ENCODE results near the gene CC2D2A. TPM values are rescaled to one million over a fixed set of nuclear protein-coding genes. Genes with fewer than 3 reads are reported as not detected.
"Not testable (repeated sequence)": the region's sequence is repeated elsewhere in the genome, so short reads cannot be mapped to it uniquely, and the experiment has no call there.

Gene CC2D2A
- total RNA-seq, 1 donor from 2014 or later, result 15.5 TPM

- Histone ChIP-seq H3K27ac (no peak overlapping the region), H3K4me1 (no peaks in the 10 kb centered on the region), H3K27me3 (no peaks in the 10 kb centered on the region), H3K9me3 (no peaks in the 10 kb centered on the region), H3K36me3 (peaks cover 17% of the 10 kb centered on the region), H3K4me3 (no peak overlapping the region)
- DNase-seq (no peak), ATAC-seq (no peak)
- intact Hi-C loops (cut with DNase I), result no loop called here
- TF ChIP-seq, protein P1, sequence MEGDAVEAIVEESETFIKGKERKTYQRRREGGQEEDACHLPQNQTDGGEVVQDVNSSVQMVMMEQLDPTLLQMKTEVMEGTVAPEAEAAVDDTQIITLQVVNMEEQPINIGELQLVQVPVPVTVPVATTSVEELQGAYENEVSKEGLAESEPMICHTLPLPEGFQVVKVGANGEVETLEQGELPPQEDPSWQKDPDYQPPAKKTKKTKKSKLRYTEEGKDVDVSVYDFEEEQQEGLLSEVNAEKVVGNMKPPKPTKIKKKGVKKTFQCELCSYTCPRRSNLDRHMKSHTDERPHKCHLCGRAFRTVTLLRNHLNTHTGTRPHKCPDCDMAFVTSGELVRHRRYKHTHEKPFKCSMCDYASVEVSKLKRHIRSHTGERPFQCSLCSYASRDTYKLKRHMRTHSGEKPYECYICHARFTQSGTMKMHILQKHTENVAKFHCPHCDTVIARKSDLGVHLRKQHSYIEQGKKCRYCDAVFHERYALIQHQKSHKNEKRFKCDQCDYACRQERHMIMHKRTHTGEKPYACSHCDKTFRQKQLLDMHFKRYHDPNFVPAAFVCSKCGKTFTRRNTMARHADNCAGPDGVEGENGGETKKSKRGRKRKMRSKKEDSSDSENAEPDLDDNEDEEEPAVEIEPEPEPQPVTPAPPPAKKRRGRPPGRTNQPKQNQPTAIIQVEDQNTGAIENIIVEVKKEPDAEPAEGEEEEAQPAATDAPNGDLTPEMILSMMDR (IDR thresholded peaks at IDR 0.05), result no peak
Measured at GRCh38 chr4:15612136-15612535, 142.5 kb downstream of the CC2D2A start.

- H3K9me3 ChIP-seq; H3K4me1 ChIP-seq; H3K4me3 ChIP-seq; H3K27me3 ChIP-seq; ATAC-seq; H3K27ac ChIP-seq; intact Hi-C loops (cut with DNase I); DNase-seq: not testable (repeated sequence)
- peaks cover 17% of the 10 kb centered on the region for H3K36me3 ChIP-seq
Measured at GRCh38 chr4:15614891-15615290, 145.2 kb downstream of the CC2D2A start.

- H3K27ac ChIP-seq; intact Hi-C loops (cut with DNase I); H3K4me1 ChIP-seq; H3K4me3 ChIP-seq; DNase-seq; ATAC-seq; H3K27me3 ChIP-seq: not testable (repeated sequence)
- peaks cover 15% of the 10 kb centered on the region for H3K9me3 ChIP-seq
- H3K36me3 ChIP-seq, result peaks cover 12% of the 10 kb centered on the region
Measured at GRCh38 chr4:15617407-15617806, 147.7 kb downstream of the CC2D2A start.

DNA sequence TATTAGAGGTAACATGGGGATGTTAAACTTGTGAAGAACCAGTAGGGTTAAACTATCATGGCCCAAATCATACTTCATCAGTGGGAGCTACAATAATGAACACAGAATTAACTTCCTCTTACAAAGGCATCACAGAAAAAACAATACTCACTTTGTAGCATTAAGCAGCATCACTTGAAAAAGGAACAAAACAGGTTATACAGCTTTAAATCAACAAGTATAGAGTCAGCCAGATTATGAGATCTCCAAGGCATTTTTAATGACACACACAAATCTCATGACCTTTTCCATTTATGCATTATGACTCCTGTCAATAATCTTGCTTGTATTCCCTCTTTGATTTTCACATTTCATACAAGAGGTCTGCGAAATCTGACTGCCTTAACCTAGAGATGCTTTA is 167.1 kb downstream of the CC2D2A start:
- peaks cover 90% of the 10 kb centered on the region for H3K36me3 ChIP-seq
- ATAC-seq, result no peak
- intact Hi-C loops (cut with DNase I), result no loop called here

GRCh38 chr4:15638418-15638817 is 168.7 kb downstream of the CC2D2A start:
- Histone ChIP-seq H3K27me3 (no peaks in the 10 kb centered on the region), H3K36me3 (peaks cover 76% of the 10 kb centered on the region), H3K4me1 (no peaks in the 10 kb centered on the region), H3K27ac (no peak overlapping the region), H3K9me3 (no peaks in the 10 kb centered on the region), H3K4me3 (no peak overlapping the region)
- intact Hi-C loops (cut with DNase I), result no loop called here
- ATAC-seq (no peak), DNase-seq (no peak)
- TF ChIP-seq, protein P1 (IDR thresholded peaks at IDR 0.05), result no peak

More for the DNA sequence above, 167.1 kb downstream of the CC2D2A start:
- DNase-seq, result no peak
- TF ChIP-seq, protein P1 (IDR thresholded peaks at IDR 0.05), result no peak
- Histone ChIP-seq H3K4me1 (no peaks in the 10 kb centered on the region), H3K27ac (no peak overlapping the region), H3K9me3 (no peaks in the 10 kb centered on the region), H3K4me3 (no peak overlapping the region), H3K27me3 (no peaks in the 10 kb centered on the region)

GRCh38 chr4:15648600-15648999 is 178.9 kb downstream of the CC2D2A start:
- Histone ChIP-seq H3K27ac (no peak overlapping the region), H3K9me3 (no peaks in the 10 kb centered on the region), H3K4me3 (no peak overlapping the region), H3K36me3 (peaks cover 3% of the 10 kb centered on the region), H3K27me3 (no peaks in the 10 kb centered on the region), H3K4me1 (peaks cover 52% of the 10 kb centered on the region)
- TF ChIP-seq, protein P1 (IDR thresholded peaks at IDR 0.05), result no peak
- ATAC-seq, result no peak
- intact Hi-C loops (cut with DNase I), result loop anchor here (5.0 kb wide), 1 partner anchor 171 kb away; no protein-coding TSS in a partner anchor
- no peak for DNase-seq

All from upper lobe of right lung (tissue), 1 donor.